NCI-H526 (cell line): ENCODE measurements around the gene HDAC4.
"Not testable (repeated sequence)": the region's sequence is repeated elsewhere in the genome, so short reads cannot be mapped to it uniquely, and the experiment has no call there.

Experiments used
- DNase-seq, 2 experiments: peaks; one replicate each; lab custom pipeline; 2025; lab: John Stamatoyannopoulos, UW

The HDAC4 gene

GRCh38 chr2:239187464-239188253 is 213.2 kb downstream of the HDAC4 start:
- no peak for DNase-seq

GRCh38 chr2:239186516-239187357 is 214.1 kb downstream of the HDAC4 start:
- DNase-seq, result no peak

DNA sequence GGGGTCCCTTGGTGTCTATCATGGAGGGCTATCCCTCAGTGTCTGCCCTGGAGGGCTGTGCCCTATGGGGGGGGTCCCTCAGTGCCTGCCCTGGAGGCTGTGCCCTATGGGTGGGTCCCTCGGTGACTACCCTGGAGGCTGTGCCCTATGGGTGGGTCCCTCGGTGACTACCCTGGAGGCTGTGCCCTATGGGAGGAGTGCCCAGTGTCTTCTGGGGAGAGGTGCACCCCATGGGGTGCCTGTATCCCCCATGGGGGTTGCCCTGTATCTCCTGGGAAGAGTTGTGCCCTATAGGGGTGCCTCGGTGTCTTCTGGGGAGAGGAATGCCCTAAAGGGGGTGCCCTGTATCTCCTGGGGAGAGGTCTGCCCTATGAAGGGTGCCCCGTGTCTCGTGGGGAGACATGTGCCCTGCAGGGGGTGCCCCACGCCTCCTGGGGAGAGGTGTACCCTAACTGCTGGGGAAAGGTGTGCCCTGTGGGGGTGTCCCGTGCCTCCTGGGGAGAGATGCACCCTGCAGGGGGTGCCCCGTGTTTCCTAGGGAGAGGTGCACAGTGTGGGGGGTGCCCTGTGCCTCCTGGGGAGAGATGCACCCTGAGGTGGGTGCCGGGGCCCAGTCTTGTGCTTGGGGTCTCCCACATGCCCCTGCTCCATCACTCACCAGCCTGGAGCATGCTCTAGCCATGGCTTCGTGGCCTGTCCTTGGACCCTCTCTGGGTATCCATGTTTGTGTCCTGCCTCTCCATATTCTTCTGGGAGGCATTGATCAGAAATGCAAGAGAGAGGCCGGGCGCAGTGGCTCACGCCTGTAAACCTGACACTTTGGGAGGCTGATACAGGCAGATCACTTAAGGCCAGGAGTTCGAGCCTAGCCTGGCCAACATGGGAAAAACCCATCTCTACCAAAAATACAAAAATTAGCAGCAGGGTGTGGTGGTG is 215.6 kb downstream of the HDAC4 start:
- no peak for DNase-seq

GRCh38 chr2:239184179-239184578 is 216.6 kb downstream of the HDAC4 start:
- no peak for DNase-seq

DNA sequence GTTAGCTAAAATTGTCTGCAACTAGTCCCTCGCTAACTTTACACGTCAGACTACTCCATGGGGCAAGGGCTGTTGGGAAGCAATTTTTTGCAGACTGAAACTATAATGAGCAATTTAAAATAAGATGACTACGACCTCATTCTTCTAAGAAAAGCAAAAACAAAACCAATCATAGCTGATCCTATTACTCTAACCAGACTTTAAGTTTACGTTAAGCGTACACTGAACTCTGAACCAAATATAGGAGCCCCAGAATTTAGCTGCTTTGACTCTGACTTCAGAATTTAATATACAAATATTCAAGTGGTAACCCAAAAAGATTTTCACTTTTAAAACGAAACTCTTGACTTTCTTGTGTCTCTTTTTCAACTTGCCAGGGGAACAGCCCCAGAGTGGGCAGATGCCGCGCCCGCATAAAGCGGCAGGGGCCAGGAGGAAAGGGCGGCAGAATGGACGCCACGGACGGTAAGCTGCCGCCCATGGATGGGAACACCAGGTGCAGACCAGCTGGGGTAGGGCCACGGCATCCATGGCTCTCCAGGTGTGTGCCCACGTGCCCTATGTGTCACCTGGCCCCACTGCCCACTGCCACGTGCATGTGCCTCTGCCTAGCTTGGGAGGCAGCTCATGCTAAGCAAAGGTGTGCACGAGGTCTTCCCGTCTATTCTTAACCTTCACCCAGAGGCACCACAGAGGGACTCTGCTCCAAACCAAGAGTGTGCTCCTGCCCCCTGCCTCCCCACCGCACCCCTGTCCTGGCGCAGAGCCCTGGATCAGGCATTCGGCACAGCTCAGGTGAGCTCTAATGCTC is 217.6 kb downstream of the HDAC4 start:
- no peak for DNase-seq

- DNase-seq, result peak; percentile 46 to 84
Measured at GRCh38 chr2:239181903-239182581, 218.8 kb downstream of the HDAC4 start.

GRCh38 chr2:239181074-239181902 is 219.5 kb downstream of the HDAC4 start:
- DNase-seq, result no peak

- DNase-seq, result no peak
Measured at GRCh38 chr2:239180526-239181073, 220.2 kb downstream of the HDAC4 start.

DNA sequence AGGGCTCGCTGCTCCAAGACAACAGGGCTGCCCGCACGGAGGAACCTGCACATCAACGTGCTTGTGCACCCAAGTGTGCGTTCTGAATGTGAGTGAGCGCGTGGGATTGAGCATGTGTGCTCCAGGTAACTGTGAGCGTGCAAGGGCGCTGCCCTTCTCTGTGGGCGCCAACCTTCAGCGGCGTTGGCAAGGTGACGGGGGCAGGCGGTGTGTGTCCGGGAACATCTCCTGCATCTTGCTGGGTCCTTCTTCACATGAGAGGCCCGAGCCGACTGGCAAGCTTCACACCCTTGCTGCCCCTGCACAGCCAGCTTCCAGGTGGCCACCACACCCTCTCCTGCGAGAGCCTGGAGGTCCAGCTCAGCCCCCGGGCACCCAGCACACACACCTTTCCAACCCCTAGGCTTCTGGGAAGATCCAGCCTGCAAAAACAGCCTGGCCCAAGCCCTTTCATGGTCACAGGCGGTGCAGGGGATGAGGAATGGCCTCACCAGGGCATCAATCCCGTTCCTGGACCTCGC is 220.9 kb downstream of the HDAC4 start:
- no peak for DNase-seq

- no peak for DNase-seq
Measured at GRCh38 chr2:239178954-239179353, 221.9 kb downstream of the HDAC4 start.

DNA sequence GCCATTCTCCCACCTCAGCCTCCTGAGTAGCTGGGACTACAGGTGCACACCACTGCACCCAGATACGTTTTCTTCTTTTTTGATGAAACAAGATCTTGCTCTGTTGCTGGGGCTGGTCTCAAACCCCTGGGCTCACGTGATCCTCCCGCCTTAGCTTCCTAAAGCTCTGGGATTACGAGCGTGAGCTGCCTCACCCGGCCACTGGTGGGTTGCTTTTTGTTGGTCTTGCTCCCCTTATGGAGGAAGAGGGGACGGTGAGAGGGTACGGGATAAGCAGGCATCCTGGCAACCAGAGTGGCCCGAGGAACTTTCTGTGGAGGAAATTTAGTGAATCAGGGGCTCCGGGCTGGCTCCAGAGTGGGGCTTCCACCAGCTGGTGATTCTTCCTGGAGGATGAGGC is 222.3 kb downstream of the HDAC4 start:
- no peak for DNase-seq

- DNase-seq, result no peak
Measured at GRCh38 chr2:239177908-239178307, 222.9 kb downstream of the HDAC4 start.

DNA sequence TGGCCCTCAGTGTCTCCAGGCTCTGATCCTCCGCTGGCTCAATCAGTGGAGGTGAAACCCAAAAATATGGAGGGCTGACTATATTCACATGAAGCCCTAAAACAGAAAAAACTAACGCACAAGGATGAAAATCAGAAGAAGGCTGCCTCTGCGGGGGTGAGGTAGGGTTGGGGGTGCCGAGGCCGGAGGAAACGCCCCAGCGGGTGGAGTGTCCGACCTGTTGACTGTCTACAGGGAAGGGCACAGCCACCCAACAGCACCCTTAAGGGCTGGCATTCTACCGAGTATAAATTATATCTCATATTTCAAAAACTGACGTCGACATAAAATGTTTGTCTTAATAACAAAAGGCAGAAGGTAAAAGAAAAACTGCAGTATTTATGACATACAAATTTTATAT is 223.5 kb downstream of the HDAC4 start:
- no peak for DNase-seq

DNA sequence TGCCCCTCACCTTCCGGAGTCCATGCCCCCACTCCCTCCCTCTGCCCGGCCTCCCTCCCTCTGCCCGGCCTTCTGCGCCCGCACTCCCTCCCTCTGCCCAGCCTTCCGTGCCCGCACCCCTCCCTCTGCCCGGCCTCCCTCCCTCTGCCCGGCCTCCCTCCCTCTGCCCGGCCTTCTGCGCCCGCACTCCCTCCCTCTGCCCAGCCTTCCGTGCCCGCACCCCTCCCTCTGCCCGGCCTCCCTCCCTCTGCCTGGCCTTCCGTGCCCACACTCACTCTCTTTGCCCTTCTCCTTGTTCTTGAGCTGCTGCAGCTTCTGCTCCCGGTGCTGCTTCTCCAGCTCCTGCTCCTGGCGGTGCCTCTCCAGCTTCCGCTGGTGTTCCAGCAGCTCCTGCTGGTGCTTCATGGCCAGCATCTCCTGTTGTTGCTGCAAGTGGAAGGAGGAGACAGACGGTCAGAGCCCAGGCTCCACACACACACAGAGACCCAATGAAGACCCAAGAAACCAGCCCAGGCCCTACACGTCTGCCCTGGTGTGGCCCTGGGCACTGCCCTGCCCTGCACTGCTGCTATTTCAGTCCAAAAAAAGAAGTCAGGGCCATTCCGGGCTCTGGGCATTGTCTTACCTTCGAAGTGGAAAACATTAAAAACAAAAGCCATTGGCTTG is 224.5 kb downstream of the HDAC4 start:
- not testable (repeated sequence) for DNase-seq

- DNase-seq, result no peak
Measured at GRCh38 chr2:239175181-239175580, 225.6 kb downstream of the HDAC4 start.

DNA sequence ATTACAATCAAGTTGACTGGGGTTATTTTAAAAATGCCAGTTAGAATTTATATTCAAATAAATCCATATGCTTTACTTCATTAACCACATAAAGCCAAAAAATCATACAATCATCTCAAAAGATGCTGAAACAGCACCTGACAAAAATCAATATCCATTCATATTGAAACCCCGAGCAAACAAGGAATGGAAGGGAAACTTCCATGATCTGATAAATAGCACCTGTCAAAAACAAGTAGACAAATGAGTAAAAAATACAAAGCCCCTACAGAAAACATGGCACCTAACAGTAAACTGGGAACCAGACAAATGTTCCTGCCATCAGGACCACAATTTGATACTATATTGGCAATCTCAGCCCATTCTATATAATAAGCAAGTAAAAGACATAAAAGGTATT is 227.5 kb downstream of the HDAC4 start:
- DNase-seq, result no peak

DNA sequence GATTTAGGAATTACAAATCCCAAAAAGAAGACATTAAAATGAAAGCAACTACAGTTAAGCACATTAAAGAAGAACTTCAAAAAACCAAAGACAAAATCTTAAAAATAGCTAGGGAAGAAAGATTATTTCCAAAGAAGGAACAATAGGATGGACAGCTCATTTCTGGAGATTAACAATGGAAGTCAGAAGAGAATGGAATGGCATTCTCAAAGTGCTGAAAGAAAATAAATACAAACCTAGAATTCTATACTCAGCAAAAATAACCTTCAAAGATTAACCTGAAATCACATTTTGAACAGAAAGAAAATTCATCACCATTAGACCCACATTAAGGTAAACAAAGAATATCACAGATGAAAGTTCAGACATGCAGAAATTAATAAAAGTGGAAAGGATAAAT is 229.2 kb downstream of the HDAC4 start:
- DNase-seq, result no peak

DNA sequence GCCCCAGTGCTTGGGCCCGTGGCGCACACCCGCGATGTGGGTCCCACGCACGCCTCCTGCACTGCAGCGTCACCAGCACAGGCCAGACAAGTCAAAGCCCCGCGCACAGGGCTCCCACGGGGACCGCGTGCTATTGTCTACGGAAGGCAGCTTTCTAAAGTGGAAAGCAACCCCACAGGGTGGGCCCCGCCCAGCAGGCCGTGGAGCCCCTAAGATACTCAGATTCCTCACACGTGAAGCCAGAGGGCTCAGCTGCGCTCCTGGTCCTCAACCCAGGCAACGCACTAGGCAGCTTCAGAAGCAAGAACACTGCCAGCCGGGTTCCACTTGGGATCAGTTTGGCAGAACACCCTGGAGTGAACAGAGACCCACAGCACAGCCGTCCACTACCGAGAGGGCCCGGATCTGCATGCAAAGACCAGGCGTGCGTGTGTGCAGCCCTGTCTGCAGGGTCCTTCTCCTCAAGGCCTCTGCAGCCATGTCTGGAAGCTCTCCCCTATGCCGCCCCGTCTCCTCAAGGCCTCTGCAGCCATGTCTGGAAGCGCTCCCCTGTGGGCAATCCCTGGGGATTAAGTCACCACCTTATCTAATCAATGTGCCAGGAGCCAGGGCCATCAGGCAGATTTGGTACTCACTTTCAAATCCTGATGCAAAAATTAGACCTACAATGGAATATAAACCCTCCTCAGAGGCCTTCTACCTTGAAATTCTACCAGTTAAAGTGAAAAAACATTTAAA is 231.3 kb downstream of the HDAC4 start:
- DNase-seq, result no peak
